Myocyte (in vitro differentiated cells): ENCODE data around the gene RHBDL1. TPM values are rescaled to one million over a fixed set of nuclear protein-coding genes. Genes with fewer than 3 reads are reported as not detected.

Experiments used
- DNase-seq: peaks from one replicate; pipeline ENCODE4 v3.0.0-alpha.2; 2012; ENCODE audit warnings: low read depth
- total RNA-seq: library from RNA; depleted of rRNA; stranded (reverse); fragments of >200 nt; gene quantifications from 2 replicates; pipeline ENCODE4 v1.2.3, GENCODE V29; 2014

Gene RHBDL1
- total RNA-seq, 1 donor from 2014 or later = 1.5 TPM

DNA sequence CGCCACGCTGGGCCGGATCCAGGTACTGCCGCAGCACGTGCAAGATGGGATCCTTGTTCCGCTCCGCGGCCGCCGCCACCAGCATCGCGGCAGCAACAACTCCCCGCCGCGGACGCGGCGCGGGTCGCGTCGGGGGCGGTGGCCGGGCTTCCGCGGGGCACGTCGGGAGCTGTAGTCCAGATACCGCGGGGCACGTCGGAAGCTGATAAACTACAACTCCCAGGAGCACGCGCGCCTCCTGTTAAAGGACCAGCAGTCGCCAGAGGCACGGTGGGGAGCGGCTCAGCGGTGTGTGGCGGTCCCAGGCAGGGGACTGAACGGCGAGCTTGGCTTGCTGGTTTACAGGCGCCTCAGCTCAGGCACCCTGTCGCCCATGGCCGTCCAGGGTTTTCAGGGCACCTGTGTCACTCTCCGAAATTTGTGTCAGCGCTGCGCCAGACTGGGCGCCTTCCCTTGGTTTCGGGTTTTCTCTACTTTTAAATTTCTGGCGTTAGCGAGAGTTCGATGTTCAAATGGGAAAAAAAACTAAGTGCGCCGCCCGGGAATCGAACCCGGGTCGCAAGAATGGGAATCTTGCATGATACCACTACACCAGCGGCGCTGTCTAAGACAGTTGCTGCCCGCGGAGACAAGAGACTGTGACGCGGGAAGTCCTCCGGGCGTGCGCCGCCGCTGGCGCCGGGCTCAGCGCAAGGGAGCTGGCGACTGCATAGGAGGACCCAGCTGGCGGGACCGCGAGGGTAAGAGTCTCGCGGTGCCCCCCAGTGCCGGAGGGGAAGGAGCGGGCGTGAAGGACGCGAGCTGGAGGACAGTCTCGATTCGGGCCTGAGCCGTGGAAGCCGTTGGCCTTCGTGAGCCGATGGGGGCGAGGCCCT lies 39.0 kb upstream of the RHBDL1 start, which contains the start of gene METTL26:
Gene METTL26, minus strand, starts transcription at position 100 of the 875 bp plus-strand sequence. Its CDS starts 15 bp downstream, at position 85.
- DNase-seq = peak; percentile 95

DNA sequence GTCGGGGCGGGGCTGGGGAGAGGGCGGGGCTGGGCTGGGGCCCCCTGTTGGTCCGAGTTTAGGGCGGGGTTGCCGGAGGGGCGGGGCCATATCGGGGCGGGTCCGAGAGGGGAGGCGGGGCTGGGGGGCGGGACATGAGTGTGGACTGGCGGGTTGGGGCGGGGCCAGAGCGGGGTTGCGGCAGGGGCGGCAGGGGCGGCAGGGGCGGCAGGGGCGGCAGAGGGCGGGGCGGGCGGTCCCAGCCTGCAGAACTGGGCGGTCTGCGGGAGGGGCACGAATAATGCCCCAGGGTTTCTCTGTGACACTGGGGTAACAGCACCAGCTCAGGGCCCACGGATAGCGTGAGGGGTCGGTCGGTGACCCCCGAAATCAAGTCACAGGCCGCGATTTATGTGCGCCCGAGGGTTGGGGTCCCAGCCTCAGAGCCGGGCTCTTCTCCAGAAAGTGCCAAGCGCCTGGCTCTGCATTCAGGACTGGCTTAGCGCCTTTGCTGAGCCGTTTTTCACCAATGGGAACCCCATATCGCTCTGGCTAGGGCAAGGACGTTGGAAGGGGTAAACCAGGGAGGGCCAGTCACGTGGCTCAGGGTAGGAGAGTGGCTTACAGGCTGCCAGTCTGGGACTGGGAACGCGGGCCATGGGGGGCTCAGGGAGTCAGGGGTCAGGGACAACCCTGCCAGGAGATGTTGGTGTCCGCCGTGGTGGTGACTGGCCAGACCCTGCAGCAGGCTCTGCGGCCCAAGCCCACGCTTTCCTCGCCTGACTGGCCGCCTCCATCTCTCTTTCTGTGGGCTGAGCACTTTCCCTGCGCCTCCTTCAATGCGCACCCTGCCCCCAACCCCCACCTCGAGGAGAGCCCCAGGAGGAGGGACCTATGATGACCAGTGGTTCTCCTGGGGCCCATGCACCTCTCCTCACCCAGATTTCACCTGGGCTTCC lies 38.1 kb upstream of the RHBDL1 start:
- DNase-seq = peak; percentile 89

DNA sequence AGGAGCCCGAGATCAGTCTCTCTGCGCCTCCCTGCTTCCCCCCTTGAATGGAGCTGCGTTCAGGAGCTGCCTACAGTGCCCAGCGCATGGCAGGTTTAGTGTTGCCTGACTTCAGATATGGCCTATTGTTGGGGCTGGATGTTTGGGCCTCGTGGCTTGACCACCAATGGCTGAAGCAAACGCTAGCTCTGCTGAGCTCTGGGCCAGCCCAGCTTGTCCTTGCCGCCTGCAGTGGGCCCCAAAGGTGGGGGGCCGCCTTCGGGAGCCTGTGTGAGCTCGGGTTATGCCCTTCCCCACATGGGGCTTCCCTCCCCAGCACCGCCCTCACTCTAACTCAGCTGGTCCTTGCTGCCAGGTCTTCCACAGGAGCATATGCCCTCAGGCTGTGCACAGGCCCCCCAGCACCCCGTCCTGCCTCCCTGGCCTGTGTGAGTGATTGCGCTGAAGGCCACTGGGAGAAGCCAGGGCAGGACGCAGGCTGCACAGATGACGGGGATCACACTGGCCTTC lies 37.4 kb upstream of the RHBDL1 start:
- no peak for DNase-seq

DNA sequence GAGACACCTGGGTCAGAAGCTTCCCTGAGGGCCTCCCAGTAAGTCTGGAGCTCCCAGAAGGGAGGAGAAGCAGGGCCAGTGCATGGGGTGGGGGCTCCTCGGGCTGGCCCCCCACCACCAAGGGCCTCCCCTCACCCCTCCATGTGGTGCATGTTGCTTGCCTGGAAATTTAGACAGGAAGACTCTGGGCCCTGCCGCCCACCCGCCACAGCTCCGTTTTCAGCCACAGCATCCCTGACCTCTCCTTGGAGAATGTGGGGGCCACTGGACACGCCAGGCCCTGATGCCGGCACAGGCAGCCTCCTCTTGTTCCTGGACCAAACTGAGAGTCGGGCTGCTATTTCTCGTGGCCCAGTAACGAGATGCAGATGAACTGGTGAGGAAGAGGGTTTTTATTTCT lies 36.6 kb upstream of the RHBDL1 start:
- DNase-seq = no peak

DNA sequence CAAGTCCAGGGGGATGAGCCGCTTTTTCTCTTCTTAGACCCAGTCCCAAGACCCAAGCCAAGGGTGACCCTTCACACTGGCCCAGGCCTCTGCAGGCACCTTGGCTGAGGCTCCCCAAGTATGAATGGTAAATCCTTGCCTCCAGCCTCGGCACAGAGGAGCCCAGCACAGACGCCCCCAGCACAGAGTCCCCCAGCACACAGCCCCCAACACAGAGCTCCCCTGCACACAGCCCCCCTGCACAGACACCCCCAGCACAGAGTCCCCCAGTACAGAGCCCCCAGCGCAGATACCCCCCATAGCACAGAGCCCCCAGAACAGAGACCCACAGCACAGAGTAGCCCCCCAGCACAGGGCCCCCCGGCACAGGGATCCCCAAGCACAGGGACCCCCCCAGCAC lies 34.9 kb upstream of the RHBDL1 start:
- DNase-seq = no peak

DNA sequence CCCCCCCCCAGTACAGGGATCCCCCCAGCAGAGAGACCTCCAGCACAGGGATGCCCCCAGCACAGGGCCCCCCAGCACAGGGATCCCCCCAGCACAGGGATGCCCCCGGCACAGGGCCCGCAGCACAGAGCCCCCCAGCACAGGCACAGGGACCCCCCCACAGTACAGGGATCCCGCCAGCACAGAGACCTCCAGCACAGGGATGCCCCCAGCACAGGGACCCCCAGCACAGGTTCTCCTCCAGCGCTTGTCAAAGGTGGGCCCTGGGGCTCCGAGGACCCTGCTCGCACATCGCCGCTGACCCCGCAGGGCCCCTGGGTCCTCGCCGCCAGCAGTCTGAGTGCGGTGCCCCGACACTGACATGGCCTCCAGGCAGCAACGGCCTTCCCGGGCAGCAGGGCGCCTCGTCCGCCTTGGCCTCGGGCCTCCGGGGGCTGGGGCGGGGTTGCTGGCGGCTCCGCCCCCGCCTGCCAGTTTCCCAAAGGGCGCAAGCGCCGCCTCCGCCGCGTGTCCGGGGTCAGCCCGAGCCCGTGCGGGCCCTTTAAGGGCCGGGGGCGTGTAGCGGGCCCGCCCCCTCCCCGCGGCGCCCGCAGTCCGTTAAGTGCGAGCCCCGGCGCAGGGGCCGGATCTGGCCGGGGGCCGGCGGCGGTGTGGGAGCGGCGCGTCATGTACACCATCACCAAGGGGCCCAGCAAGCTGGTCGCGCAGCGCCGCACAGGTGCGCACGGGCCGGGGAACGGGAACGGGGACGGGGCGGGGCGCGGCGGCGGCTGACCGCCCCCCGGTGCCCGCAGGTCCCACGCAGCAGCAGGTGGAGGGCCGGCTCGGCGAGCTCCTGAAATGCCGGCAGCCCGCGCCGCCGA lies 33.9 kb upstream of the RHBDL1 start, which contains the start of gene MCRIP2:
Gene MCRIP2, plus strand, starts transcription at position 503 of the 863 bp plus-strand sequence. Its CDS starts 164 bp downstream, at position 667.
- DNase-seq = peak; percentile 85

DNA sequence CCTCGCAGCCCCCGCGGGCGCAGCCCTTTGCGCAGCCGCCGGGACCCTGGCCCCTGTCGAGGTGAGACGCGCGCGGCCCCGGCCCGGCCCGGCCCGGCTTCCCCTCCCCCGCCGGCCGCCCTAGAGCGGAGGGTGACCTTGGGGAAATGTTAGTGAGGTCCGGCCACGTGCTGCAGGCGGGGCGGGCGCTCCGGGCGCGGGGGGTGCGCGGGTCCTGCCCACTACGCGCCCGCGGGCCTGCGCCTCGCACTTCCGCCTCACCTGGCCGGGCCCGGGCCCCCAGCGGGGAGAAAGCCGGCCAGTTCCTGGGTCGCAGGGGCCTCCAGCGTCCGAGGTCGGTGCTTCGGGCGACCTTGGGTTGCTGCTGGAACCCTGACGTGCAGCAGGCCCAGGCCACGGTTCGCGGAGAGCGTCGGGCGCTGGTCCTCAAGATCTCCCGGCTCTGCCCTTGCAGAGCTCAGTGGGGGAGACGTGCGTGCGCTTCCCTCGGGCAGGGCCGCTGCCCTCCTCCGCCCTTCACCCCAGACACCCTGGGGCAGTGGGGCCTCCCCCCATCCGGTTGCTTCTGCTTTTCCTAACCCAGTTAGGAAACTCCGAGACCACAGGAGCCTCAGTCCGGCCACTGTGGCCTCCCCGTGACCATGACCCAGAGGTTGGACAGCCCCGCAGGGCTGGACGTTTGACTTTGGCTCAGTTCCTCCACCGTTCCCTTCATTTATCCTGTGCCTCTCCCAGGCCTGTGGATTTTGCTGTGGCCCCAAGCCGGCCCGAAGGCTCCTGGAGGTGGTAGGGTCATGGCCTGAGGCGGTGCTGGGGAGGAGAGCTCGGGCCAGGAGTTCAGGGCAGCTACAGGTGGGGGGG lies 33.1 kb upstream of the RHBDL1 start:
- peak; percentile 17 for DNase-seq

DNA sequence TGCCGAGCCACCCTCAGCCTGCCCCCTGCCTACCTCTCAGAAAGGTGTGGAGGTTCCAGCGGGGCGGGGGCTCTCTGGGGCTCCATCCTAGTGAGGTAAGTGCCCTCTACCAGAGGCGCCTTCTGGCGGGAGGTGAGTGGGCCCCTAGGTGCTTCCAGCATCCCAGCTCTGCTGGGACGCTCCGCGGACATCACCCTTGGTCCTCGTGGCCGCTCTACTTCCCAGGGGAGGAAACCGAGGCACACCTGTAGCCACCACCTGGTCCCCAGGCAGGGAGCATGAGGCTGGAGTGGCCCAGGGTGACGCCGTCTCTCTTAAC lies 32.5 kb upstream of the RHBDL1 start:
- DNase-seq = no peak

DNA sequence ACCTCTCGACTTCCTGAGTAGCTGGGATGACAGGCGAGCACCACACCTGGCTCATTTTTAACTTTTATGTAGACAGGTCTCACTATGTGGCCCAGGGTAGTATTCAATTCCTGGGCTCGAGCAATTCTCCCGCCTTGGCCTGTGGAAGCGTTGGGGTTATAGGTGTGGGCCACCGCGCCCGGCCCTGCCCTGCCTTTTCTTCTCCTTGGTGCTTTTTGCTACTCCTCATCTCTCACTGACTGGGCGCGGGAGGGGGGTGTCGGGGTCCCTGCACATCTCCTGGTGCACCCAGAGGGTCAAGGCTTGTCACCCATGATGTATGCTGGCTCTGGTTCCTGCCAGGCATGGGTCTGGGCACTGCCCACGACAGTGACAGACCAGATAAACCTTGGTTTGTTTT lies 30.9 kb upstream of the RHBDL1 start:
- no peak for DNase-seq

DNA sequence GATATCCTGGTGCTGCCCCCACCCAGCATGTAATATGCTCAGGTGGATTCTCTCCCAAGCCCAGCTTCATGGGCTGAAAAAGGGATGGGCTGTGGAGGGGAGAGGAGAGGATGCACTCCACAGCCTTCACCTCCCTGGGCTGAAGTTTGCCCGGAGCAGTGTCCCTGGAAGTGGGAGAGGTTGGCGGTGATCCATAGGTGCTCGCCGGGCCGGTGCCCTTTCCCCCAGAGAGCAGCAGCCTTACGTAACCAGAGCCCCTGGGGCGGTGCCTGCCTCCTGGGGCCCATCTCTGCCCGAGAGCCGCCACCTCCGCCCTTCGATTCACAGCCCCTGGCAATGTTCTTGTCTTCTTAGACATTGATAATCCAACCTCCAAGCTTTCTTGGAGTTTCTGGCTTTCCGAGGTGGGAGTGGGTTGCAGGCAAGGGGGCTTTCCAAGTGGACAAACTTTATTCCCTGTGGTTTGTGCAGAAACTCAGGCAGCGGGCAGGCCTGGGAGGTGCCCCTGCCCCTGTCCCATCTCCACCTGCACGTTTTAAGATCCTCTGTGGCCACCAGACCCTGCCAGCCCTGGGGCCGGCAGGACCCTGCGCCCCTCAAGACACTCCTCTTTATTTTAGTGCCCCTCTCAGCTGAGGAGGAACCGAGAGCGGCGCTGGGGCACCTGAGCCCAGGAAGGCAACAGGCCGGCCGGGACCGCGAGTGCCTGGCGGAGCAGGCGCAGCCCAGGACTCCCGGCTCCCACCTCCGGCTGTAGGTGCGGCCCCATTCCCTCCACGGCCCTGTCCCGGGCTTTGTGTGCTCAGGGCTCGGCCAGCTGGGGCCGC lies 29.4 kb upstream of the RHBDL1 start:
- no peak for DNase-seq

DNA sequence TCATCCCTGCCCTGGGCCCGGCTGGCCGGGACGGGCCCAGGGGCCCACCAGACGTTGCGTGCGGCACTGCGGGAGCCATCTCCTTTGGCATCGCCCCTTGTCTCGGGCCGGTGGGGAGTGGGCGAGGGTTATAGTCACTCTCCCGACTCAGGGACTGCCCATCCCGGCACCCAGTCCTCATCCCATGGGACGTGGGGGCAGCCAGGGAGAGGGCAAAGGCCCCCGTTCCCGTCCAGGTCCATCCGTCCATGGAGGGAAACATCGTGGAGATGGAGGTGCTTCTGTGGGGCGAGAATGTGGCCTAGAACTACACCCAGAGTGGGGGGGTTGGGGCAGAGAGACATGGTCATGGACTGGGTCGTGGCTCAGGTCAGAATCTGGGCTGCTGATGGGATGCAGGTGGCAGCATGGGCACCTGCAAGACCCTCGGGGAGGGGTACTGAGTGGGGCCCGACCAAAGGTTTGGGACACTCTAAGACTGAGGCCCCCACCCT lies 28.7 kb upstream of the RHBDL1 start:
- DNase-seq = no peak

DNA sequence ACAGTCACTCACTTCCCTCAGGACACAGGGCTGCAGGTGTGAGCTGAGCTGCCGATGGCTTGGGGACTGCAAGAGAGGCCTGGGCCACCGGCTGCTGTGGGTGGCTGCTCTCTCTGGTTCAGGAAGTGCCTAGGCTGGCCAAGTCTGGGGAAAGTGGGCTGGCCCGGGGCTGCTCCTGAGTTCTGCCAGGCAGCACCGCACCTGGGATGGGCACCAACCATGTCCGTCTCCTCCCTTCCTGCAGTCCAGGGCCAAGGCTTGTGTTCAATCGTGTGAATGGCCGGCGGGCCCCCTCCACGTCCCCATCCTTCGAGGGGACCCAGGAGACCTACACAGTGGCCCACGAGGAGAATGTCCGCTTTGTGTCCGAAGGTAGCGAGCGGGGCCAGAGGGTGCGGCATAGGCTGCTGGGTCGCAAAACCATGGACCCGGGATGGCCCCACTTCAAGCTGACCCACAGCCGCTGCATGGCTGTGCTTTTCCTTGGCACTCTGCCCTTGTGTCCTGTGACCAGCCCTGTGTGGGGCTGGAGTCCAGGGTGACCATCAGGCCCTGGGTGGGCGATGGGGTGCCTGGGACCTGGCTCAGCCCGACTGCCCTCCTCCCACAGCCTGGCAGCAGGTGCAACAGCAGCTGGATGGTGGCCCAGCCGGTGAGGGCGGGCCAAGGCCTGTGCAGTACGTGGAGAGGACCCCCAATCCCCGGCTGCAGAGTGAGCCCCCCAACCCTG lies 28.1 kb upstream of the RHBDL1 start:
- peak; percentile 59 for DNase-seq

DNA sequence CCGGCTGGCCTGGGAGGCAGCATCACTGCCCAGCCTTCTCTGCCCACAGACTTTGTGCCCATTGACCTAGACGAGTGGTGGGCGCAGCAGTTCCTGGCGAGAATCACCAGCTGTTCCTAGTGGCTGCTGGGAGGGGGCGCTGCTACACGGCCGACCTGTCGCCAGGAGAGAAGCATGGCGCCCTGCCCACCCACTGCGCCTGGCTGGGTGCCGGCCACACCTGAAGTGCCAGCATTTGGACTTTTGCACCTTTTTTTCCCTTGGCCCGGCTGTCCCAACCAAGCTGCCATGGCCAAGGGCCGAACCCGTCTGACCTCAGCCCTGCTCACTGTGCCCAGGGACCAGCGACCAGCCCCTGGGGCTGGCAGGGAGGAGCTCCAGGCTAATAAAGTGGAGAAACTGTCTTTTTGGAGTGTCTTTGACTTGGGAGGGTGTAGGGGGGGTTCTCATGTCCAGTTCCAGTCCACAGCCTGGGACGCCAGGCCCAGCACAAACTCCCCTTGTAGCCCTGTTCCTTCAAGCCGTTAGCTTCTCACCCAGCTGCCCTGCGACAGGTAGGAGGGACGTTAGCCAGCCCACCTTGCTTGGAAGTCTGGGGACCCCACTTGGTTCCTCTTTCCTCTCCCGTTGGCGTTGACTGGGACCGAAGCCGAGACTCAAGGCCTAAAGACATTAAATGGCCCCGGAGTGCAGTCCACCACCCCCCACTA lies 27.2 kb upstream of the RHBDL1 start:
- DNase-seq = peak; percentile 76

DNA sequence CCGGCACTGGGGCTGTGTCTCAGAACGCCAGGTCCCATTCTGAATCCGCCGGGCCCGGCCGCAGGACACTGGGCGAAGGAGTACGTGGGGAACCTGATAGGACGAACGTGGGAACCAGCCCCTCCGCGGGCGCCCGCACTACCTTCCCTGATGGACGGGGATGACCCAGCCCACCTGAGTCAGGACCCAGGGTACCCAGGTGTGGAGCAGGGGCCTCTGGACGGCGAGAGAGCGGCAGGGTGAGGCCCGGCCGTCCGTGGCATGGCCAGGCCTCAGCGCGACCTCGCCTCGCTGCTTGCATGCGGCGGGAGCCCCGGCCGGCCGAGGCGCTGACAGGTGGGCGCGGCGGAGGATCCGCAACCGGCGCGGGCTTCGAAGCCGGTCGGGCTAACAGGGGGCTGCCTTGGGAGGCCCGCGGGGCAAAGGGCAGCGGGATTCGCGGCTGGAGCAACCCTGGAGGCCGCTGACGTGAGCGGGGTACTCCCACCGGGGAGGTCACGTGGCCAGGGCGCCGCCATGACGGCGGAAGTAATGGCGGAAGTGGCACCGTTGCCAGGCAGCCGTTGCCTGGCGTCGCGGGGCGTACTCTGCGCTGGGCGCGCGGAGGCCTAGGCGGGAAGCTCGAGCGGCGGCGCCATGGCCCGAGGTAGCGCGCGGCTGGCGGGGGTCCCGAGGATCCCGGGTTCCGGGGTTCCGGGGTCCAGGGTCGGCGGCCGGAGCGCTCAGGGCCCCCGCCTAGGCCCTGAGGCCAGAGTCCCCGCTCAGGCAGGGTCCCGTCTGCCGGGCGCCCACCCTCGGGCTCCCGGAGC lies 26.5 kb upstream of the RHBDL1 start, which contains the start of gene WDR90:
Gene WDR90, plus strand, starts transcription at position 585 of the 809 bp plus-strand sequence. Its CDS starts 52 bp downstream, at position 637.
- DNase-seq = peak; percentile 90

DNA sequence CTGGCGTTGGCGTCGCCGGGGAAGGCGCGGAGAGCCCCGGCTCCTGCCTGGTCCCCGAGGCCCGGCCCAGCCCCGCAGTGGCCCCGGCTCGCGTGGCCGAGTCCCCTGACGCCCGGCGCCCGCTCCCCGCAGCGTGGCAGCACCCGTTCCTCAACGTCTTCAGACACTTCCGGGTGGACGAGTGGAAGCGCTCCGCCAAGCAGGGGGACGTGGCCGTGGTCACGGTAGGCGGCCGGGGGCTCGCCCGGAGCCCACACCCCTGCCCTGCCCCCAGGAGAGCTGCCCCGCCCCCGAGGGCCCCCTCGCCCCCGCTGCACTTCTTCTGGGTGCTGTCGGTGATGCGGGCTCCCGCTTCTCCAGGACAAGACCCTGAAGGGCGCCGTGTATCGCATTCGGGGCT lies 25.8 kb upstream of the RHBDL1 start:
- no peak for DNase-seq

DNA sequence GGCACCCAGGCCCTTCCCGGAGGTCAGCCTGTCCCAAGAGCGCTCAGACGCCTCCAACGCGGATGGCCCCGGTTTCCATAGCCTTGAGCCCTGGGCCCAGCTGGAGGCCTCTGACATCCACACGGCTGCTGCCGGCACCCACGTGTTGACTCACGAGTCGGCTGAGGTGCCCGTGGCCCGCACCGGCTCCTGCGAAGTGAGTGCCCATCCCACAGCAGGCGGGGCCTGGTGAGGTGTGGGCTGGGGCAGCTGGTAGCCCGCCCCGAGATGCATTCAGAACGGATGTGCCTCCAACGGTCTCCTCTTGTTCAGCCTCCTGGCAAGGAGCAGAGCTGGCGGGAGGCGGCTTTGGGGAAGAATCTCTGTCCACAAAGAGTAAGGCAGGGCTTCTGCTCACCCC lies 23.6 kb upstream of the RHBDL1 start:
- DNase-seq = no peak
